Measurements from ENCODE around the gene KIR2DL1.
"Not testable (repeated sequence)": the region's sequence is repeated elsewhere in the genome, so short reads cannot be mapped to it uniquely, and the experiment has no call there.

- not testable (repeated sequence) for TF ChIP-seq EZH2 (IDR thresholded peaks at IDR 0.05); POLR2AphosphoS5 (IDR thresholded peaks at IDR 0.05; ENCODE audit: borderline replicate concordance, low read depth, low read length)
These were observed 18.6 kb downstream of the KIR2DL1 start for GRCh38 chr19:54788154-54788553.

All from SK-N-MC (cell line).